ENCODE measurements around the gene GALNT10.

Gene GALNT10

DNA sequence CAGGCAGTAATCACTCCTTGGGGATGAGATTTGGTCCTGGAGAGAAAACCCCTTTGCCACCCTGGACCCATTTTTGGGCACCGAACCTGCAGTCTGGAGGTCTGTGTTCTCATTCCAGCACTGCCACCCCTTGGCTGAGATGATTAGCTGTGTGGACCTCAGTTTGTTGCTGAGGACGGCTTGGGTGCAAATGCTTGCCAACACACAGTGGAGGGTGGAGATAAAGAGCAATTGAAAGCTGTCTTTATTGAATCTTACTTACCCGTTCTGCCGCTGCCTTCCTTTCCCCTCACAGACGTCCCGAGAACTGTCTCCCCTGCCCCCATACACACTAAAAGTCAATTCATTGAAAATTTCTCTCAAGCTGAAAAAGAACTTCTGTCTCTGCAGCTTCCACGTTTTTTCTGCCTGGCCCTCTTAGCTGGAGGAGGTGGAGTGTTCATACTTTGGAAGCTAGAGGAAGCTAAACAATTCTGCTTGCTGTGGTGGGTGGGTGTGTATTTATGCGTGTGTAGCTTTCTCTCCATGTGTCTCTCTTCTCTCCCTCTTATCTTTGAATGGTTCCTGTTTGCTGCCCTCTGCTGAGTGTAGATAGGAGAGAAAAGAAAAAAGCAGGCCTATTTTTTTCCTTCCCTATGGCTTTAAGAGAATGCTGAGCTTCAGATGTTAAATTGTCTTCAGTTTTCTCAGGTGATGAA, 6.6 kb downstream of the GALNT10 start:
- Histone ChIP-seq H3K4me3 (ENCODE audit: low read length) (no peak overlapping the region), H3K27ac (ENCODE audit: low read depth, low read length) (no peak overlapping the region), H3K79me2 (ENCODE audit: control insufficient read depth, low read length) (no peaks in the 10 kb centered on the region), H3K36me3 (ENCODE audit: control insufficient read depth, low read length) (no peaks in the 10 kb centered on the region), H3K9me2 (replicated peaks; ENCODE audit: control insufficient read depth, low read length) (no peaks in the 10 kb centered on the region), H3K4me2 (ENCODE audit: low read length) (no peak overlapping the region), H3K9me3 (ENCODE audit: control insufficient read depth, insufficient read depth, low read length) (no peaks in the 10 kb centered on the region), H3K4me1 (ENCODE audit: control insufficient read depth, low read length) (peaks cover 2% of the 10 kb centered on the region; the same call in 1 of the 2 replicates), H3F3A (ENCODE audit: control insufficient read depth, insufficient read depth) (no peaks in the 10 kb centered on the region), H3K27me3 (ENCODE audit: control insufficient read depth, low read length) (peaks cover 7% of the 10 kb centered on the region), H4K20me1 (ENCODE audit: control insufficient read depth, insufficient read depth, low read depth, low read length) (no peaks in the 10 kb centered on the region)
- TF ChIP-seq CTCF (IDR thresholded peaks at IDR 0.05; ENCODE audit: low read depth, low read length, poor library complexity, severe bottlenecking) (peak; percentile 31), EZH2phosphoT487 (IDR thresholded peaks at IDR 0.05; ENCODE audit: borderline replicate concordance, low read length) (no peak)

- Histone ChIP-seq H3K9me2 (replicated peaks; ENCODE audit: control insufficient read depth, low read length) (no peaks in the 10 kb centered on the region), H3K4me1 (ENCODE audit: control insufficient read depth, low read length) (peaks cover 2% of the 10 kb centered on the region; the same call in 1 of the 2 replicates), H3K4me3 (ENCODE audit: low read length) (no peak overlapping the region), H3F3A (ENCODE audit: control insufficient read depth, insufficient read depth) (no peaks in the 10 kb centered on the region), H3K27ac (ENCODE audit: low read depth, low read length) (no peak overlapping the region), H3K36me3 (ENCODE audit: control insufficient read depth, low read length) (no peaks in the 10 kb centered on the region), H3K79me2 (ENCODE audit: control insufficient read depth, low read length) (no peaks in the 10 kb centered on the region), H4K20me1 (ENCODE audit: control insufficient read depth, insufficient read depth, low read depth, low read length) (no peaks in the 10 kb centered on the region), H3K9me3 (ENCODE audit: control insufficient read depth, insufficient read depth, low read length) (no peaks in the 10 kb centered on the region), H3K27me3 (ENCODE audit: control insufficient read depth, low read length) (no peaks in the 10 kb centered on the region; the same call in 1 of the 2 replicates), H3K4me2 (ENCODE audit: low read length) (no peak overlapping the region)
- TF ChIP-seq CTCF (IDR thresholded peaks at IDR 0.05; ENCODE audit: low read depth, low read length, poor library complexity, severe bottlenecking) (no peak), EZH2phosphoT487 (IDR thresholded peaks at IDR 0.05; ENCODE audit: borderline replicate concordance, low read length) (no peak)
Observed at GRCh38 chr5:154197801-154198491, 7.4 kb downstream of the GALNT10 start.

- Histone ChIP-seq H3K36me3 (ENCODE audit: control insufficient read depth, low read length) (no peaks in the 10 kb centered on the region), H3K9me2 (replicated peaks; ENCODE audit: control insufficient read depth, low read length) (no peaks in the 10 kb centered on the region), H3K4me2 (ENCODE audit: low read length) (no peak overlapping the region), H3K27me3 (ENCODE audit: control insufficient read depth, low read length) (no peaks in the 10 kb centered on the region), H3K4me3 (ENCODE audit: low read length) (no peak overlapping the region), H3K79me2 (ENCODE audit: control insufficient read depth, low read length) (no peaks in the 10 kb centered on the region), H3K9me3 (ENCODE audit: control insufficient read depth, insufficient read depth, low read length) (no peaks in the 10 kb centered on the region), H4K20me1 (ENCODE audit: control insufficient read depth, insufficient read depth, low read depth, low read length) (no peaks in the 10 kb centered on the region), H3K27ac (ENCODE audit: low read depth, low read length) (no peak overlapping the region), H3K4me1 (ENCODE audit: control insufficient read depth, low read length) (peaks cover 2% of the 10 kb centered on the region; the same call in 1 of the 2 replicates), H3F3A (ENCODE audit: control insufficient read depth, insufficient read depth) (no peaks in the 10 kb centered on the region)
- TF ChIP-seq CTCF (IDR thresholded peaks at IDR 0.05; ENCODE audit: low read depth, low read length, poor library complexity, severe bottlenecking) (no peak), EZH2phosphoT487 (IDR thresholded peaks at IDR 0.05; ENCODE audit: borderline replicate concordance, low read length) (no peak)
Observed at GRCh38 chr5:154198611-154199230, 8.2 kb downstream of the GALNT10 start.
